IMR-90 (cell line): Measurements from ENCODE around the gene SLC6A16. TPM values are rescaled to one million over a fixed set of nuclear protein-coding genes. Genes with fewer than 3 reads are reported as not detected.

Experiments used
- ATAC-seq: fragments of 200-7000 bp; cut with Tn5 transposase; 2 replicates; pipeline ENCODE4 v1.9.1; 2020; ENCODE audit warnings: low read depth, mild to moderate bottlenecking, moderate library complexity
- BruUV-seq: library from RNA; stranded (reverse); fragments of 400-500 nt; replicated peaks from 2 replicates; lab custom pipeline; 2021; lab: Mats Ljungman, UMichigan
- CTCF ChIA-PET: fragments of 300-600 bp; formaldehyde crosslinking; extraction: SDS; loops from one replicate; lab custom pipeline; 2021; ENCODE audit warnings: antibody characterized with exemption; lab: Yijun Ruan, JAX
- POLR2A ChIA-PET: fragments of 300-600 bp; sonication (Branson Sonifier 250); formaldehyde crosslinking; loops from one replicate; lab custom pipeline; 2022; ENCODE audit warnings: antibody characterized with exemption; ENCODE audit not compliant: unreplicated experiment; lab: Charles Lee
- DNase-seq: peaks from one replicate; pipeline ENCODE4 v3.0.0; 2013
- H2AFZ ChIP-seq: replicated peaks from 2 replicates; pipeline ENCODE3; 2013; ENCODE audit warnings: low read length, mild to moderate bottlenecking; ENCODE audit not compliant: poor library complexity
- H2AK5ac ChIP-seq: 2 replicates; pipeline ENCODE4 v1.6.1; 2013; ENCODE audit warnings: low read depth, low read length, inconsistent platforms
- H2AK9ac ChIP-seq: replicated peaks from 2 replicates; pipeline ENCODE3; 2013; ENCODE audit warnings: mild to moderate bottlenecking, low read depth, low read length, moderate library complexity; ENCODE audit not compliant: poor library complexity
- H2BK120ac ChIP-seq: 2 replicates; pipeline ENCODE4 v1.6.1; 2013; ENCODE audit warnings: low read depth, low read length, inconsistent platforms
- H2BK15ac ChIP-seq: 3 replicates; pipeline ENCODE4 v1.6.1; 2013; ENCODE audit warnings: low read depth, low read length, inconsistent platforms
- H2BK20ac ChIP-seq: 2 replicates; pipeline ENCODE4 v1.6.1; 2013; ENCODE audit warnings: low read depth, mild to moderate bottlenecking, inconsistent platforms, low read length, moderate library complexity
- H2BK5ac ChIP-seq: 2 replicates; pipeline ENCODE4 v1.6.1; 2013; ENCODE audit warnings: mild to moderate bottlenecking, low read depth, low read length, inconsistent platforms; ENCODE audit not compliant: poor library complexity, severe bottlenecking
- H3K14ac ChIP-seq: replicated peaks from 2 replicates; pipeline ENCODE4 v1.6.1; 2013; ENCODE audit warnings: low read depth, low read length, inconsistent platforms
- H3K18ac ChIP-seq: 2 replicates; pipeline ENCODE4 v1.6.1; 2013; ENCODE audit warnings: low read depth, low read length, control low read depth
- H3K23ac ChIP-seq: 2 replicates; pipeline ENCODE4 v1.6.1; 2013; ENCODE audit warnings: low read depth, low read length, inconsistent platforms
- H3K27ac ChIP-seq: 2 replicates; pipeline ENCODE4 v1.5.1; 2013; ENCODE audit warnings: mild to moderate bottlenecking, control low read depth, low read length; ENCODE audit not compliant: insufficient read depth
- H3K27me3 ChIP-seq: 2 replicates; pipeline ENCODE4 v1.6.1; 2013; ENCODE audit warnings: low read length; ENCODE audit not compliant: control insufficient read depth, insufficient read depth
- H3K36me3 ChIP-seq: 2 replicates; pipeline ENCODE4 v1.6.1; 2013; ENCODE audit warnings: low read length, mixed read lengths; ENCODE audit not compliant: control insufficient read depth, insufficient read depth
- H3K4ac ChIP-seq: 2 replicates; pipeline ENCODE4 v1.6.1; 2013; ENCODE audit warnings: low read depth, low read length, inconsistent platforms
- H3K4me1 ChIP-seq: 2 replicates; pipeline ENCODE4 v1.6.1; 2013; ENCODE audit warnings: low read length, mixed read lengths; ENCODE audit not compliant: control insufficient read depth, insufficient read depth
- H3K4me2 ChIP-seq: 2 replicates; pipeline ENCODE4 v1.6.1; 2013; ENCODE audit warnings: low read depth, mild to moderate bottlenecking, control low read depth, low read length, moderate library complexity
- H3K4me3 ChIP-seq: 2 replicates; pipeline ENCODE4 v1.5.1; 2013; ENCODE audit warnings: low read depth, mild to moderate bottlenecking, control low read depth, low read length, moderate library complexity; ENCODE audit not compliant: insufficient read depth
- H3K56ac ChIP-seq: 2 replicates; pipeline ENCODE4 v1.6.1; 2013; ENCODE audit warnings: low read length, inconsistent platforms; ENCODE audit not compliant: insufficient read depth; ENCODE audit errors: extremely low read depth
- H3K79me1 ChIP-seq, 2 experiments: 2 replicates each; pipeline ENCODE4 v1.6.1; 2013; ENCODE audit warnings: low read length in 2 of 2, inconsistent platforms in 1 of 2, low read depth in 1 of 2
- H3K9ac ChIP-seq: 2 replicates; pipeline ENCODE4 v1.6.1; 2013; ENCODE audit warnings: low read depth, low read length, control low read depth
- H3K9me1 ChIP-seq: 2 replicates; pipeline ENCODE4 v1.6.1; 2013; ENCODE audit warnings: low read length, inconsistent platforms; ENCODE audit not compliant: insufficient read depth
- H3K9me3 ChIP-seq: 2 replicates; pipeline ENCODE4 v1.6.1; 2013; ENCODE audit warnings: low read length; ENCODE audit not compliant: control insufficient read depth, insufficient read depth
- H4K20me1 ChIP-seq: 2 replicates; pipeline ENCODE4 v1.6.1; 2013; ENCODE audit warnings: low read length, inconsistent platforms; ENCODE audit not compliant: insufficient read depth
- H4K5ac ChIP-seq: 2 replicates; pipeline ENCODE4 v1.6.1; 2013; ENCODE audit warnings: mild to moderate bottlenecking, low read depth, low read length, control low read depth
- H4K8ac ChIP-seq, 2 experiments: 2 replicates each; pipeline ENCODE4 v1.6.1; 2013; ENCODE audit warnings: low read depth in 2 of 2, low read length in 2 of 2, control low read depth in 1 of 2, inconsistent platforms in 1 of 2
- H4K91ac ChIP-seq: 2 replicates; pipeline ENCODE4 v1.6.1; 2013; ENCODE audit warnings: low read depth, low read length, inconsistent platforms; ENCODE audit not compliant: insufficient read depth
- BHLHE40 ChIP-seq: fragments of 150-350 bp; IDR thresholded peaks from 2 replicates; pipeline ENCODE4 v1.6.1; 2016; ENCODE audit warnings: mild to moderate bottlenecking, low read depth, low read length
- CEBPB ChIP-seq: IDR thresholded peaks from 2 replicates; pipeline ENCODE4 v1.6.1; 2012; ENCODE audit warnings: low read depth, low read length, improper control_type of control experiment
- CHD1 ChIP-seq: IDR thresholded peaks from 2 replicates; pipeline ENCODE4 v1.6.1; 2012; ENCODE audit warnings: low read depth, low read length, improper control_type of control experiment
- FOS ChIP-seq: fragments of 150-350 bp; IDR thresholded peaks from 2 replicates; pipeline ENCODE4 v1.6.1; 2016; ENCODE audit warnings: low read depth, low read length
- MAFK ChIP-seq: IDR thresholded peaks from 2 replicates; pipeline ENCODE4 v1.6.1; 2012; ENCODE audit warnings: low read depth, low read length, improper control_type of control experiment
- MAZ ChIP-seq: IDR thresholded peaks from 2 replicates; pipeline ENCODE4 v1.6.1; 2012; ENCODE audit warnings: low read depth, mild to moderate bottlenecking, low read length, improper control_type of control experiment, moderate library complexity, borderline replicate concordance
- MXI1 ChIP-seq: IDR thresholded peaks from 2 replicates; pipeline ENCODE4 v1.6.1; 2012; ENCODE audit warnings: low read depth, mild to moderate bottlenecking, low read length, moderate library complexity, borderline replicate concordance
- NFE2L2 ChIP-seq: fragments of 150-350 bp; IDR thresholded peaks from 2 replicates; pipeline ENCODE4 v1.6.1; 2016; ENCODE audit warnings: low read depth, mild to moderate bottlenecking, low read length
- POLR2A ChIP-seq: IDR thresholded peaks from 2 replicates; pipeline ENCODE4 v1.6.1; 2012; ENCODE audit warnings: mild to moderate bottlenecking, low read depth, low read length
- RAD21 ChIP-seq: IDR thresholded peaks from 2 replicates; pipeline ENCODE4 v1.6.1; 2012; ENCODE audit warnings: low read length, improper control_type of control experiment
- RCOR1 ChIP-seq: IDR thresholded peaks from 2 replicates; pipeline ENCODE4 v1.6.1; 2012; ENCODE audit warnings: mild to moderate bottlenecking, low read length, improper control_type of control experiment; ENCODE audit not compliant: insufficient replicate concordance
- RFX5 ChIP-seq: IDR thresholded peaks from 2 replicates; pipeline ENCODE4 v1.8.0; 2012; ENCODE audit warnings: low read depth, mild to moderate bottlenecking, low read length, moderate library complexity
- SMC3 ChIP-seq: fragments of 150-350 bp; IDR thresholded peaks from 2 replicates; pipeline ENCODE4 v1.6.1; 2016; ENCODE audit warnings: low read depth, mild to moderate bottlenecking, antibody characterized with exemption, low read length, moderate library complexity
- WGBS, 2 experiments: methylation state at CpG; one replicate each; pipeline versions ENCODE4 v1.1.5 to v1.1.7; 2013; ENCODE audit warnings: missing lambda C conversion rate in 2 of 2; ENCODE audit not compliant: insufficient read length in 1 of 2; ENCODE audit errors: extremely low coverage in 2 of 2; 5-methylcytosine and 5-hydroxymethylcytosine counted together
- dilution Hi-C: fragments of 300-500 bp; cut with HindIII; formaldehyde crosslinking; loops from one replicate; pipeline ENCODE4 v1.14.3; 2018; ENCODE audit warnings: low sequenced_read_pairs; ENCODE audit not compliant: unreplicated experiment
- in situ Hi-C: fragments of 300-500 bp; cut with MboI; formaldehyde crosslinking; loops from 3 replicates; pipeline ENCODE4 v1.14.3; 2019; ENCODE audit warnings: low sequenced_read_pairs, inconsistent platforms, mixed read lengths
- intact Hi-C: fragments of 100-400 bp; cut with micrococcal nuclease; formaldehyde crosslinking; loops from 2 replicates; pipeline ENCODE4 v1.10.0; 2022
- polyA plus RNA-seq, 3 experiments: library from polyadenylated mRNA; depleted of rRNA; stranded (reverse); fragments of >200 nt; gene quantifications; 2 replicates each; pipeline ENCODE4 v1.2.3, GENCODE V29; 2012; ENCODE audit warnings: low replicate concordance in 1 of 3
- total RNA-seq: library from RNA; depleted of rRNA; stranded (reverse); fragments of >200 nt; gene quantifications from 2 replicates; pipeline ENCODE4 v1.2.3, GENCODE V29; 2012
- TF ChIP-seq, protein P1 (sequence below): fragments of 150-350 bp; IDR thresholded peaks from 2 replicates; pipeline ENCODE4 v1.6.1; 2017; ENCODE audit warnings: mild to moderate bottlenecking, antibody characterized with exemption, low read length, low read depth
- TF ChIP-seq, protein P2 (sequence below): conservative IDR thresholded peaks from 2 replicates; pipeline ENCODE4 v1.5.1; 2012; ENCODE audit warnings: mild to moderate bottlenecking, low read depth, low read length, improper control_type of control experiment

The SLC6A16 gene
- total and polyA plus RNA-seq, 2 of the 4 experiments (the other 2 are of a cell fraction) = 0.18 to 0.89 TPM

- no TSS peak for BruUV-seq
- Histone ChIP-seq H2BK5ac (no peak overlapping the region), H4K91ac (no peak overlapping the region), H3K9me1 (no peaks in the 10 kb centered on the region), H3K4me2 (no peak overlapping the region), H3K9me3 (peaks cover 7% of the 10 kb centered on the region), H2AK9ac (no peak overlapping the region), H3K27ac (no peak overlapping the region), H3K79me1 (no peaks in the 10 kb centered on the region), H3K4me1 (no peaks in the 10 kb centered on the region), H3K14ac (no peak overlapping the region), H2BK15ac (no peak overlapping the region), H3K27me3 (peaks cover 2% of the 10 kb centered on the region), H2BK120ac (no peak overlapping the region), H3K4ac (no peak overlapping the region), H2AFZ (no peak overlapping the region), H4K8ac (no peak overlapping the region), H3K56ac (no peak overlapping the region), H3K4me3 (no peak overlapping the region), H2AK5ac (no peak overlapping the region), H3K36me3 (no peaks in the 10 kb centered on the region), H4K5ac (no peak overlapping the region), H2BK20ac (no peak overlapping the region), H3K9ac (no peak overlapping the region), H3K18ac (no peak overlapping the region), H3K23ac (no peak overlapping the region), H4K20me1 (no peaks in the 10 kb centered on the region)
- dilution Hi-C loops = no loop called here
- in situ Hi-C loops = loop anchor here (10.0 to 25.0 kb wide), 2 partner anchors 171 to 298 kb away; no protein-coding TSS in a partner anchor
- WGBS, 2 experiments = no CpG with 5 or more reads among the region's 10 CpGs
- DNase-seq (no peak), ATAC-seq (no peak)
- TF ChIP-seq MXI1 (no peak), FOS (no peak), CHD1 (no peak), MAFK (no peak), MAZ (no peak), RAD21 (no peak), RCOR1 (no peak), POLR2A (no peak), SMC3 (no peak), NFE2L2 (no peak), CEBPB (no peak), BHLHE40 (no peak), RFX5 (no peak)
- TF ChIP-seq, protein P1, sequence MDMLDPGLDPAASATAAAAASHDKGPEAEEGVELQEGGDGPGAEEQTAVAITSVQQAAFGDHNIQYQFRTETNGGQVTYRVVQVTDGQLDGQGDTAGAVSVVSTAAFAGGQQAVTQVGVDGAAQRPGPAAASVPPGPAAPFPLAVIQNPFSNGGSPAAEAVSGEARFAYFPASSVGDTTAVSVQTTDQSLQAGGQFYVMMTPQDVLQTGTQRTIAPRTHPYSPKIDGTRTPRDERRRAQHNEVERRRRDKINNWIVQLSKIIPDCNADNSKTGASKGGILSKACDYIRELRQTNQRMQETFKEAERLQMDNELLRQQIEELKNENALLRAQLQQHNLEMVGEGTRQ = no peak
- TF ChIP-seq, protein P2, sequence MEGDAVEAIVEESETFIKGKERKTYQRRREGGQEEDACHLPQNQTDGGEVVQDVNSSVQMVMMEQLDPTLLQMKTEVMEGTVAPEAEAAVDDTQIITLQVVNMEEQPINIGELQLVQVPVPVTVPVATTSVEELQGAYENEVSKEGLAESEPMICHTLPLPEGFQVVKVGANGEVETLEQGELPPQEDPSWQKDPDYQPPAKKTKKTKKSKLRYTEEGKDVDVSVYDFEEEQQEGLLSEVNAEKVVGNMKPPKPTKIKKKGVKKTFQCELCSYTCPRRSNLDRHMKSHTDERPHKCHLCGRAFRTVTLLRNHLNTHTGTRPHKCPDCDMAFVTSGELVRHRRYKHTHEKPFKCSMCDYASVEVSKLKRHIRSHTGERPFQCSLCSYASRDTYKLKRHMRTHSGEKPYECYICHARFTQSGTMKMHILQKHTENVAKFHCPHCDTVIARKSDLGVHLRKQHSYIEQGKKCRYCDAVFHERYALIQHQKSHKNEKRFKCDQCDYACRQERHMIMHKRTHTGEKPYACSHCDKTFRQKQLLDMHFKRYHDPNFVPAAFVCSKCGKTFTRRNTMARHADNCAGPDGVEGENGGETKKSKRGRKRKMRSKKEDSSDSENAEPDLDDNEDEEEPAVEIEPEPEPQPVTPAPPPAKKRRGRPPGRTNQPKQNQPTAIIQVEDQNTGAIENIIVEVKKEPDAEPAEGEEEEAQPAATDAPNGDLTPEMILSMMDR = no peak
- ChIA-PET POLR2A (interaction anchor here (0.6 kb wide), 1 partner anchor 35 kb away, joined by 3 read pairs; no protein-coding TSS in a partner anchor), CTCF (interaction anchor here (1.4 kb wide), 1 partner anchor 65 kb away, joined by 4 read pairs; no protein-coding TSS in a partner anchor)
- intact Hi-C loops = no loop called here
Measured at GRCh38 chr19:49264258-49264657, 60.7 kb downstream of the SLC6A16 start.
